ENCODE measurements around the gene ACADVL.

The ACADVL gene

DNA sequence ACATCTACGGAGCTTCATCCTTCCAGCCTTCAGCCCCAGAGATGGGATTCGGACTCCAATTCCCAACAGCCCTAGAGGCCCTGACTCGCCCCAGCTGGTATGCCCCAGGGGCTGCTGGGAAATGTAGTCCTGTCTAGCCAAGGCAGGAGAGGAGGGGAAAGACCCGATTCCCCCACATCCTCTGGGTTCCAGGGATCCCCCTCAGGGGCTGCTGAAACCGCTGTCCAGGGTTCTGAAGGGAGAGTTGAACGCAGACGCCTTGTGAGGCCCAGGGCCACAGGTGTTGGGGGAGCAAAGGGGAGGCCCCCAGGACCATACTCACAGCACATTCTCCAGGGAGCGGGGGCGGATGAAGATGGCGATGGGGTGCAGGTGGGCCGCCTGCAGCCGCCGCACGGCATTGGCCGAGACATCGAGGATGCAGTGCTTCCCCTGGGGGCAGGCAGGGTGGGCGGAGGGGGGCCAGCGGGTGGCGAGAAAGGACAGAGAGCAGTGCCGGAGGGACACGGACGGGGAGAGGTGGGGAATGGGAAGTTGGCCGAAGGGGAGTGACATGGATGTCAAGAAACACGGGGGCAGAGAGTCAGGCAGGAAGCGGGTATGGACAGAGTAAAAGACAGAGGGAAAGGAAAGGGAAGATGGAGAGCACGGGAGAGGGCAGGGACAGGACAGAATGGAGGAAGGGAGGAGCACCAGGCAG lies 28.0 kb upstream of the ACADVL start:
- DNase-seq, result peak in 1 of 2 donors; percentile 39

- DNase-seq, result no peak
Observed at GRCh38 chr17:7192271-7192937, 27.3 kb upstream of the ACADVL start.

DNA sequence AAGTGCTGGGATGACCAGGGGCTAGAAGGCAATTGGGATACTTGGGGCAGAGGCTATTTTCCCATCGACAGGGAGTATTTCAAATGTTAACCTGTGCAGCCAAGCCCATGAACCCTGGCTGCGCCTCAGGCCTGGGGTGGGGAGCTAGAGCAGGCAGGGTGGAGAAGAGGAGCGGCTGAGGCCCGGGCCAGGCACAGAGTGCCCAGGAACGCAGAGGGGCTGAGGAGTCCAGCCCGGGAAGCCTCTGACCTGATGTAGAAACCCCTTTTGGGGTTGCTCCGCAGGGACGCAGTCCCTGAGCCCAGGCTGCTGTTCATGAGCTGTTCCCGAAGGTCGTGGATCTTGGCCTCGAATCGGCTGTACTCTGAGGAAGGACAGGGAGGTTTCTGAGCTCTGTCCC lies 23.8 kb upstream of the ACADVL start:
- no peak for DNase-seq

GRCh38 chr17:7196651-7197401 lies 22.9 kb upstream of the ACADVL start:
- no peak for DNase-seq

- DNase-seq, result no peak
Observed at GRCh38 chr17:7203391-7203790, 16.3 kb upstream of the ACADVL start.

GRCh38 chr17:7204336-7204735 lies 15.4 kb upstream of the ACADVL start:
- no peak for DNase-seq

DNA sequence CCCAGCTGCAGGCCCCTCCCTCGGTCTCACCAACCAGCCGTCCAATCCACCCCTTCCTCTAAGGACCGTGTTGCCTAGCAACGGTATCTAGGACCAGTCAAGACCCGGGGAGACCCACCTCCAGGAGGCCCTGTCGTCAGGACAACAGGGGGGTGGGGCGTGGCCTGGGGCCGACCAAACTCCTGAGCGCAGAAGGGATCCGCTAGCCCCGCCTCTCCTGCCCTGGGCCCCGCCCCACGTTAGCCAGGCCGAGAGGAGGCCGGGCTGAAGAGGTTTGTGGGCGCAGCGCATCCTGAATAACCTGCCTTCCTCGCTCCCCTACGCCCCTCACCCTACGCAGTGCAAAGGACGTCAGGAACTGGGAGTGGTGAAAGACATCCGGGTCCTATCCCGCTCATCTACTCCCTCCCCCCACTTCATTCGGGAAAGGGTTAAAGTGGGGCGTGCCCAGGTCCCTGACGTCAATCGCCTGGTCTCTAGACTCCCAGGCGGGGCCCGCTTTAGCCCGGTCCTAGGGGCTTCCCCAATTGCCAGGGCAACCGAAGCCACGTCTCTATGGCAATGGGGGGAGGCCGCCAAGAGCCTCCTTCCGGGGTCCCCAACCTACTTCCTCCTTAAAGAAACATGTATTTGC lies 14.8 kb upstream of the ACADVL start:
- DNase-seq, result peak; percentile 91 to 95

DNA sequence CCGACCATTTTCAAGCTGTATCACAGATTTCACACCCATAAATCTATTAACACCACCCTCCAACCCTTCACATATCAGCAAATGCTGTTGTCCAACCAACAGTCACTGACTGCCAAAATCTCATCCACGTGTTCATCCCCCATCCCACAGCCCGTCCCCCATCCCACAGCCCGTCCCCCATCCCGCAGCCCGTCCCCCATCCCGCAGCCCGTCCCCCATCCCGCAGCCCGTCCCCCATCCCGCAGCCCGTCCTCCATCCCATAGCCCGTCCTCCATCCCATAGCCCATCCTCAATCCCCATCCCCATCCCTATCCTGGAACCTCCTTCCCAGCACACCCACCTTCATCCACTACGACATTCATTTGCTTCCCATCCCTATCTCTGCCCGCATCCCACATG lies 14.2 kb upstream of the ACADVL start:
- no peak for DNase-seq

DNA sequence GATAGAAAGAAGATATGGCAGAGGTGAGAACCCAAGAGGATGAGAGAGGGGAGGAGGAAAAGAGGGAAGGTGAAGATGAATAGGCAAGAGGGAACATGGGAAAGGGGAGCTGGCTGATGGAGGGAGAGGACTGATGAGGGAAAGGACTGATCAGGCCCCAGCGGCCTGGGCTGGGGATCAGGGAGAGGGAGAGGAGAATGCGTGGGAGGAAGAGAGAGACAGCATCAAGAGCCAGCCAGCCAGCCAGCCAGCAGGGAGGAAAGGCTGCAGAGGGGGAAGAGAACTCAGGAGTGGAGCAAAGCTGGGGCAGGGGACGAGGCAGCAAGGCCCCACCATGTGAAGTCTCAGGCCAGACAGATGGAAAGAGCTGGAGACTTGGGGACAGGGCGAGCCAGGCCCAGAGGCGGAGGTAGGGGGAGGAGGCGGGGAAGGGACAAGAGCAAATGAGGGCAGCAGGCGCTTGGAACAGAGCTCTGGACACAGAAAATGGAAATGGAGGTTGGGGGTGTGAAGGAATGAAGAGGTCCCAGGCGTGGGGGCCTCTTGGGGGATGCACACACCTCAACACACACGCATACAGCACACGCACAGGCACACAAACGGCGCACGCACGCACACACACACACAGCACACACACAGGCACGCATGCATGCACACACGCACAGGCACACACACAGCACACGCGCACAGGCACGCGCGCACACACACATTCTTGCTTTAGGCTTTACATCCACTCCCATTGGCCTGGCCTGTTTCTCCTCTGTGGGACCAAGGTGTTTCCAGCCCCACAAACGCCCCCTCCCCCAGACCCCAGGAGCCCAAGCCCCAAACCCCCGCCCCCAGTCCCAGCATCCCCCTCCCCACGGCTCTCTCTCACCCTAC lies 12.4 kb upstream of the ACADVL start:
- no peak for DNase-seq

GRCh38 chr17:7208027-7208571 lies 11.6 kb upstream of the ACADVL start:
- DNase-seq, result no peak

DNA sequence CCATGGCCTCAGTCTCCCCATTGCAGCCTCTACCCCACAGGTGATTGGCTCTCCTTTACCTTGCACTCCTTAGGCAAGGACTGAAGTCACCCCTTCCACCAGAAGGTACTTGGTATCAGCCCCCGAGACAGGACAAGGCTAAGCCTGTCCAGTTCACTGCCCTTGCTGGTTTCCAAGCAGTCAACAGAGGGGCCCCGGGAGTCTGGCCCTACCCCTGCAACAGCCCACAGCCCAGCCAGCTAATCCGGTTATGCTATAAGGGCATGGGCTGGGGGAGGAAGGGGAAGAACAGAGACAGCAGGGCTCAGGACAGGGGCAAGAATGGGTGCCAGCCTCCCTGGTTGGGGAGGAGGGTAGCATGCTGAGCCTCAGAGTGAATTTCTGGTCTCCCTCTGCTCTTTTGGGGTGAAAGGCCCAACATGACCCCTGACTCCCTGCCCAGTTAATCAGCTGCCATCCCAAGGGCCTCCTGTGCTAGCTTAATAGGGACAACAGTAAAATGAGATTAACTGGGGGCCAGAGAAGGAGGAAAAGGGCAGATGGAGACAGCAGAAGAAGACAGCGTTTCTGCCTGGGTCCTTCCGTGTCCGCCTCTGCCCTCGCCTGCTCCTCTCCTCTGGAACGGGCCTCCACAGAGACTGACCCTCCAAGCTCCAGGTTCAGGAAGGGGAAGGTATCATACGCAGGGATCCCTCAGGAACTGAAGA lies 10.8 kb upstream of the ACADVL start:
- no peak for DNase-seq

DNA sequence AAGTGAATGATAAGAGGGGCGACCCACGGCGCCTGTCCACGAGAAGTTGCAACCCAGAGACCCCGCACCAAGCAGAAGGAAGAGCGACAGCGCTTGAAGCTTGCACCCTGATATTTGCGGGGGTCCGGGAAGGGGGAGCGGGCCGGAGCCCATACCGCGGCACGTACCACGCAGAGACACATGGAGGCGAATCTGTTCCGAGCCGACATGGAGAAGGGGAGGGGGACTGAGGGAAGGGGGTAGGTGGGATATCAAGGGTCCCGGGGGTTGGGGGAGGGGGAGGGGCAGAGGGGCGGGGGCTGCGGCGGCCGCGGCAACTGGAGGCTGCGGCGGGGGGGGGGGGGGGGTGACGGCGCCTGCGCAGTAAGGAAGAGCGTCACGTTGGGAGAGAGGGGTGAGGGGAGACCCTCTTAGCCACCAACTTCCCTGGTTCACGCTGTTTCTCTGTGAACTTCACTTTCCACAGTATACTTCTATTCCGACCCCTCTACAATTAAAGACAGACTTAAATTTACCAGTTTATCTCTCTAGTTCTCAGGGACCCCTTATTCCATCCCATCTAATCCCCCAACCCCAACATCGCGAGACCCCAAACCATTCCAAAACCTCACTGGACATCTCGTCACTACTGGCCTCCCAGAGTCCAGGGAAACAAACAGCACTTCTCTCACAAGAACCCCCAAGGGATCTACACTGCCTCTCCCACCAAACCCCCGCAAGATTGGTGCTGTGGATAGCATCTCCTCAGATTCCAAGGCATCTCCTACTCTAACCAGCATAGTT lies 8.1 kb upstream of the ACADVL start:
- no peak for DNase-seq

DNA sequence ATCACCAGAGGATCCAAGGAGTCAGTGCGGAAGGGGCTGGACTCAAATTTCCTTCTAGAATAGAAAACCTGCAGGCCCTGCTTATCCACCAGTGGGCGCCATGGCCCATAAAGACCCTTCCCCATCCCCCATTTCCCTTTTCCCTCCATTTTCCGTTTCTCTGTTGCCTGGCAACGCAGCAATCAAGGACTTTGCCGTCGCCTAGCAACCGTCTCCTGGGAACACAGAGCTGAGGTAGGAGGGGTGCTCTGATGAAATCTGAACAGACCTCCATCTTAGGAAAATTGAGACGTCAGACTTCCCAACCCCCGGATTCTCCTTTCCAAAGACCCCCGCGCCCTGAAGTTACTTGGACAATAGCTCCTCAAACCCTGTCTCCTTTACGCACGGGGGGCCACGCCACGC lies 5.8 kb upstream of the ACADVL start:
- DNase-seq, result no peak

- DNase-seq, result peak; percentile 100
Observed at GRCh38 chr17:7214300-7215135, 5.2 kb upstream of the ACADVL start.

DNA sequence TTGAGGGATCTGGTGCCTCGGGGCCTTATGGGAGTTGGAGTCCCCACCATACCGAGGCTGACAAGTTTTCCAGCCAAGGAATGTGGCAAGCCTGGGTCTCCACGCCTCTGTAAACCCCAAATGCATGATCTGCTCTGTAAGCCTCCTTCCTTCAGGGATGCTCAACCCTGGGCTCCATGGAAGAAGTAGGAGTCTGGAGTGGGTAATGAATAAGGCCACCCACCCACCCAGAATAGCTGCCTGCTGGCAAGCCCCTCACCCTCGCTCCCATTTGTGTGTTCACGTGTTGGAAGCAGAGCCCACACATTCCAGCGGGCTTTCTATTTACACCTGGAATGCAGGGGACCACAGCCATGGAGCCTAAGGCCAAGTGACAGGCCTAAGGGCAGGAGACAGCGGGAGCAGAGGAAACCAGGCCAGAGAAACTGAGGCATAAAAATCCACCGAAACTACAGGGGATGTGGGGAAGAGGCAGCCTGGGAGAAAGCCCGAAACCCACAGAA lies 4.6 kb upstream of the ACADVL start:
- no peak for DNase-seq

GRCh38 chr17:7215652-7216180 lies 4.0 kb upstream of the ACADVL start:
- DNase-seq, result no peak

GRCh38 chr17:7216242-7217112 lies 3.3 kb upstream of the ACADVL start:
- DNase-seq, result no peak

All from stimulated activated CD4-positive, alpha-beta T cell treated with anti-CD3 and anti-CD28 coated beads, Interleukin-2, amount 100 ng/mL, for 24 hours (primary cell).